PFSK-1 (cell line): ENCODE results near the gene KRTAP10-1.

Experiments
- POLR2AphosphoS5 ChIP-seq: IDR thresholded peaks from 2 replicates; pipeline ENCODE4 v1.6.1; 2012; ENCODE audit warnings: low read depth, mild to moderate bottlenecking, control low read depth, low read length, moderate library complexity
- REST ChIP-seq, 2 experiments: IDR thresholded peaks; 2 replicates each; pipeline versions ENCODE4 v1.6.1 to v1.8.0; 2011 to 2012; ENCODE audit warnings: low read depth in 2 of 2, low read length in 2 of 2, control low read depth in 1 of 2, inconsistent platforms in 1 of 2, mild to moderate bottlenecking in 1 of 2, moderate library complexity in 1 of 2; ENCODE audit not compliant: insufficient read depth in 1 of 2
- SIN3A ChIP-seq: IDR thresholded peaks from 2 replicates; pipeline ENCODE4 v1.6.1; 2012; ENCODE audit warnings: mild to moderate bottlenecking, low read length, moderate library complexity, borderline replicate concordance; ENCODE audit not compliant: insufficient read depth
- TAF1 ChIP-seq: IDR thresholded peaks from 2 replicates; pipeline ENCODE4 v1.6.1; 2012; ENCODE audit warnings: low read length, control low read depth, borderline replicate concordance; ENCODE audit not compliant: insufficient read depth

GRCh38 chr21:44551340-44551961 lies 11.5 kb upstream of the KRTAP10-1 start, which contains the start of gene KRTAP10-2:
- TF ChIP-seq POLR2AphosphoS5 (no peak), REST (IDR thresholded peaks at IDR 0.05; ENCODE audit: insufficient read depth in 1 of 2, low read depth in 2 of 2, low read length in 2 of 2) (no peak), SIN3A (no peak), TAF1 (no peak)
